Vagina (tissue), 2 donors: Measurements from ENCODE around the gene SOD2.

Experiments
- CTCF ChIP-seq, 3 experiments: fragments of 450-650 bp in 2 of 3; fragments of 200-600 bp in 1 of 3; sonication (generic) in 1 of 3; IDR thresholded peaks; one replicate each; pipeline ENCODE4 v1.5.1; 2017 to 2019; ENCODE audit warnings: antibody characterized with exemption in 3 of 3, mild to moderate bottlenecking in 2 of 3, moderate library complexity in 2 of 3
- POLR2A ChIP-seq, 2 donors: fragments of 450-650 bp; IDR thresholded peaks; one replicate each; pipeline ENCODE4 v1.6.1; 2017; ENCODE audit warnings: antibody characterized with exemption in 2 of 2, mild to moderate bottlenecking in 2 of 2, moderate library complexity in 2 of 2
- POLR2AphosphoS5 ChIP-seq, 2 donors: sonication (generic); formaldehyde crosslinking; IDR thresholded peaks; one replicate each; pipeline ENCODE4 v1.9.0; 2017; ENCODE audit warnings: antibody characterized with exemption in 2 of 2, mild to moderate bottlenecking in 2 of 2, low read depth in 1 of 2; ENCODE audit not compliant: insufficient read depth in 1 of 2

GRCh38 chr6:159730332-159730676 lies 37.3 kb upstream of the SOD2 start:
- no peak for TF ChIP-seq CTCF (IDR thresholded peaks at IDR 0.05)
- no peak for TF ChIP-seq POLR2AphosphoS5 (IDR thresholded peaks at IDR 0.05; ENCODE audit: insufficient read depth in 1 of 2, low read depth in 1 of 2)
- TF ChIP-seq POLR2A (IDR thresholded peaks at IDR 0.05) = no peak
